Measurements from ENCODE around the gene SLC43A1. TPM values are rescaled to one million over a fixed set of nuclear protein-coding genes. Genes with fewer than 3 reads are reported as not detected.

The SLC43A1 gene
- polyA plus RNA-seq, 1 of the 3 experiments (the other 2 are of a cell fraction): 4.4 TPM

GRCh38 chr11:57490456-57491248, 24.9 kb downstream of the SLC43A1 start:
- ChIA-PET CTCF (interaction anchor here (0.7 to 27.2 kb wide), 12 partner anchors 8 to 154 kb away, joined by 3 to 517 read pairs (median 10); partner anchors contain the start of genes RTN4RL2, TIMM10 and UBE2L6), POLR2A (no interaction called here)
- H3K4me3 ChIP-seq (ENCODE audit: low read depth in 2 of 2, low read length in 1 of 2): no peak overlapping the region
- H3K9me3 ChIP-seq: no peaks in the 10 kb centered on the region
- WGBS (ENCODE audit: low lambda C conversion rate): 84% methylated on average over 8 of the region's 9 CpGs
- H3K36me3 ChIP-seq (replicated peaks in 1 of 2; ENCODE audit: control insufficient read depth in 1 of 2, insufficient read depth in 2 of 2, low read length in 1 of 2): no peaks in the 10 kb centered on the region
- no peak overlapping the region for H2AFZ ChIP-seq (ENCODE audit: low read depth)
- H4K20me1 ChIP-seq (ENCODE audit: insufficient read depth): no peaks in the 10 kb centered on the region
- no peak overlapping the region for H3K9ac ChIP-seq
- no peak for DNase-seq
- no peak overlapping the region for H3K27ac ChIP-seq (ENCODE audit: low read depth in 2 of 2, low read length in 1 of 2)
- no peaks in the 10 kb centered on the region for H3K27me3 ChIP-seq (ENCODE audit: insufficient read depth)
- no peaks in the 10 kb centered on the region; a peak in 1 of 4 replicates for H3K4me1 ChIP-seq (ENCODE audit: control insufficient read depth in 1 of 2, insufficient read depth in 2 of 2, low read depth in 1 of 2, low read length in 1 of 2)
- H3K9me2 ChIP-seq: no peaks in the 10 kb centered on the region
- no peak overlapping the region for H3K4me2 ChIP-seq
- no peak for TF ChIP-seq FOXJ3 (CRISPR knock-in tag; IDR thresholded peaks at IDR 0.05)
- no peak for TF ChIP-seq RAD21 (IDR thresholded peaks at IDR 0.05; ENCODE audit: low read length)
- TF ChIP-seq RCOR1 (IDR thresholded peaks at IDR 0.05; ENCODE audit: low read length): no peak
- TF ChIP-seq REST (IDR thresholded peaks at IDR 0.05; ENCODE audit: low read depth, low read length): no peak
- no peak for TF ChIP-seq TEAD4 (IDR thresholded peaks at IDR 0.05; ENCODE audit: borderline replicate concordance, insufficient read depth)
- TF ChIP-seq FOSL2 (IDR thresholded peaks at IDR 0.05; ENCODE audit: borderline replicate concordance, low read depth): no peak
- no peak for TF ChIP-seq PBX3 (IDR thresholded peaks at IDR 0.05)
- no peak for TF ChIP-seq JUND (IDR thresholded peaks at IDR 0.05)
- TF ChIP-seq IRF3 (IDR thresholded peaks at IDR 0.05; ENCODE audit: low read depth, low read length): no peak
- TF ChIP-seq FOXM1 (IDR thresholded peaks at IDR 0.05; ENCODE audit: low read depth): no peak
- TF ChIP-seq MEF2A (IDR thresholded peaks at IDR 0.05; ENCODE audit: borderline replicate concordance, low read depth): no peak
- TF ChIP-seq GATA2 (CRISPR knock-in tag; IDR thresholded peaks at IDR 0.05): no peak
- TF ChIP-seq USF2 (IDR thresholded peaks at IDR 0.05; ENCODE audit: borderline replicate concordance, low read depth, low read length): no peak
- no peak for TF ChIP-seq MAX (IDR thresholded peaks at IDR 0.05; ENCODE audit: low read depth)
- no peak for TF ChIP-seq GABPA (IDR thresholded peaks at IDR 0.05; ENCODE audit: low read depth)
- H3F3A ChIP-seq (replicated peaks; ENCODE audit: insufficient read depth): peaks cover 2% of the 10 kb centered on the region
- no peaks in the 10 kb centered on the region for H3K79me2 ChIP-seq (ENCODE audit: insufficient read depth)

Measured in SK-N-SH (cell line).